ENCODE measurements around the gene EPS8L3.
"Not testable (repeated sequence)": the region's sequence is repeated elsewhere in the genome, so short reads cannot be mapped to it uniquely, and the experiment has no call there.

EPS8L3 gene

DNA sequence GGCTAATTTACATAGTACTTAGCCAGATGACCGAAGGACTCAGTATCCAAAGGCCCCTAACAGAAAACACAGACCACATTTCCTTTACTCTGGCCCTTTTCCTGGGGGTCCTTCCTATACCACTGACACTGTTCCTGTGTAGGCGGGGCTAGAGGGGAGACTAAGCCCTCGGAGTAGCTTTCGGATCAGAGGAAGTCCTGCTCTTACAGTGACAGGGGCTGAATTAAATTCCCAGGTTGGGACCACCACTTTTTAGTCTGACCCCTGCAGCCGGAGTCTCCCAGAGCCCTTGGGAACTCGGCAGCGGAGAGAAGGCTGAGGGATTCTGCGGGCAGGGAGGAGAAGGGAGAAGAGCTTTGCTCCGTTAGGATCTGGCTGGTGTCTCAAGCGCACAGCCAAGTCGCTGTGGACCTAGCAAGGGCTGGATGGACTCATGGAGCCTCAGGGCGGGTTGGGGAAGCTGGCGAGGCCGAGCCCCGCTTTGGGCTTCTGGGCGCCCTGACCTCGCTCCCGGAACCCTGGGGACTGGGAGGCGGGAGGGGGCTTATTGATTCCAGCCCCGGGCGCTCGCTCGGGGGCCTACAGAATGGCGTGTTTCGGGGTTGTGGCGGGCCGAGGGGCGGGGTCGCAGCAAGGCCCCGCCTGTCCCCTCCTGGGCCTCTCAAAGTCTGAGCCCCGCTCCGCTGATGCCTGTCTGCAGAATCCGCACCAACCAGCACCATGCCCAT is 52.0 kb downstream of the EPS8L3 start, which contains the start of gene GSTM5:
Gene GSTM5 (plus strand): TSS at position 659 of the 728 bp plus-strand sequence. CDS start 62 bp downstream, at position 721.
- DNase-seq (ENCODE audit: low read depth in 2 of 2) = not testable (repeated sequence)

DNA sequence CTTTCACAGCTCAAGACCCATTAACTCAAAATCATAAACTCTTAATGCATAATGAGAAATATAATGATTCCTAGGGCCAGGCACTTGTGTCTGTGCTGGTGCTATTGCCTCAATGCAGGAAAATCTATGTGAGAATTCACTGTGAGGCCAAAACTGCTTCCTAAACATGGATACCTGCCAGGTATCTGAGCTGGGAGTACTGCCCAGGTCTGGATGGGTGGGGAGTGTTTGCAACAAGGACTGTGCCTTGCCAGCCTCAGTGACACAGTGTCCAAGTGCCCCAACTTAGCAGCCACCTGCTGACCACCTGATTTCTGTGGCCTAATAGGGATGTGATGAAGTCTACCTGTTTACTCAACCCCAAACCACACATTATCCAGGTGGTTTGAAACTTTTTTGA is 53.9 kb downstream of the EPS8L3 start:
- DNase-seq (ENCODE audit: low read depth in 2 of 2) = not testable (repeated sequence)

GRCh38 chr1:109708949-109709348 is 54.8 kb downstream of the EPS8L3 start:
- not testable (repeated sequence) for DNase-seq (ENCODE audit: low read depth in 2 of 2)

DNA sequence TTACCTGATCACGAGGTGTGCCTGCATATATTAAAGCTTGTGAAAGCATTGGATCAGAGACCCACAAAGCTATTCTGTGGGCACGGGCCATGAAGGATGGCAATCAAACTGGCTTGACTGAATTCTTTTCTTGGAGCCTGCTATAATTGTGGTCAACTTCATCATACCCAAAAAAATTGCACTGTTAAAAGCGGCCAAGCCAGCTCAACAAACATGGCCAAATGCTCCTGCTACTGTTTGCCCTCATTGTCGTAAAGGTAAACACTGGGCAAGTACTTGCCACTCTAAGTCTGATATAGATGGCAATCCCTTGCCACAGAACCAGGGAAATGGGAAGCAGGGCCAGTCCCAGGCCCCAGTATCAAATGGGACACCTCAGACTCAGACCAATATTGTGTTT is 58.3 kb downstream of the EPS8L3 start:
- no peak for DNase-seq (ENCODE audit: low read depth in 2 of 2)

DNA sequence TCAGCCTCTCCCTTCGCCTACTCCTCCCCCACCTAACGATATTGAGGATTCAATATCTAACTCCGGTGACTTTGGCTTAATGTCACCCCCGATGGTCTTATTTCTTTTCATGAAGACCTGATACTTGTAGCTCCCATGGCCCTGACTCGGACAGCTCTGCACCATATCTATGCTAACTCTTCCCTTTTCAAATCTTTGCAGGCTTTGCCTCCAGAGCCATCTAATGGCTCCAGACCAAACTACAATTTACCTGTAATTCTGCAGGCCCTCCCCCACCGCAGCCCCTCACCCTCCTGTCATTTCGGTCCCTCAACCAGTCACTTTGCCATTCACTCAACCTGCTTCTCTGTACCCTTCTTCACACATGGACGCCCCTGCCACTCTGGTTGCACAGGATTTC is 59.5 kb downstream of the EPS8L3 start:
- no peak for DNase-seq (ENCODE audit: low read depth in 2 of 2)

GRCh38 chr1:109702940-109703339 is 60.8 kb downstream of the EPS8L3 start:
- DNase-seq (ENCODE audit: low read depth in 2 of 2) = not testable (repeated sequence)

Data from stimulated activated CD8-positive, alpha-beta memory T cell treated with anti-CD3 and anti-CD28 coated beads, Interleukin-15, amount 100 ng/mL, for 4 hours (primary cell).